B cell (primary cell): ENCODE measurements around the gene NPR1.

Source experiments
- CTCF ChIP-seq: fragments of 200-600 bp; IDR thresholded peaks from one replicate; pipeline ENCODE4 v1.8.0; 2022; ENCODE audit warnings: antibody characterized with exemption, mild to moderate bottlenecking
- EZH2 ChIP-seq: IDR thresholded peaks from 2 replicates; pipeline ENCODE4 v1.6.1; 2012; ENCODE audit warnings: borderline replicate concordance, low read depth, mild to moderate bottlenecking, moderate library complexity, low read length; ENCODE audit not compliant: insufficient read depth, poor library complexity, severe bottlenecking

DNA sequence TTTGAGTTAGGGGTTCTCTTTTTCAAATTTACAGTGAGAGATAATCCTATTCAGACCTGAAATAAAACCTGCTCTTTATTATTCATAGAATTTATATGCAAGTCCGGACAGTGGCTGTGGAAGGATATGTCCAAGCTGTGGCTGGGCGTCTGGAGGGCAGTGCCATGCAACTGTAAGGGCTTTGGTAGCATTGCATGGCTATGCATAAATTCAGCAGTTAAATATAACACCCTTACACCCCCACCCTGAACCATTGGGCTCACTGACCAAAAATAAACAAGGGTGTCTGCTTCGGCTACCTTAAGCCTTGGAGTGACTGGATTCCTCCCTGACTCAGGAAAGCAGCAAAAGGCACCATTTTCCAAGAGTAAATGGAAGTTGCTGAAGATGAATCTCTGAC is 39.2 kb upstream of the NPR1 start:
- TF ChIP-seq EZH2 (no peak), CTCF (no peak)
